Prostate gland (tissue), 2 donors: ENCODE results near the gene SFT2D1.

Experiments
- CTCF ChIP-seq, 4 experiments: fragments of 200-600 bp in 2 of 4; fragments of 450-650 bp in 2 of 4; sonication (generic) in 2 of 4; IDR thresholded peaks; 1 replicate in 3 of 4; 2 replicates in 1 of 4; pipeline ENCODE4 v1.5.1; 2016 to 2019; ENCODE audit warnings: antibody characterized with exemption in 4 of 4, mild to moderate bottlenecking in 2 of 4, moderate library complexity in 2 of 4
- POLR2A ChIP-seq: fragments of 450-650 bp; IDR thresholded peaks from one replicate; pipeline ENCODE4 v1.6.1; 2016; ENCODE audit warnings: antibody characterized with exemption, mild to moderate bottlenecking
- POLR2AphosphoS5 ChIP-seq: sonication (generic); formaldehyde crosslinking; IDR thresholded peaks from one replicate; pipeline ENCODE4 v1.6.1; 2017; ENCODE audit warnings: antibody characterized with exemption

GRCh38 chr6:166279393-166279679 is 63.0 kb downstream of the SFT2D1 start:
- TF ChIP-seq POLR2A: no peak
- TF ChIP-seq POLR2AphosphoS5: no peak
- TF ChIP-seq CTCF (IDR thresholded peaks at IDR 0.05): no peak
